ENCODE data around the gene PHF3. TPM values are rescaled to one million over a fixed set of nuclear protein-coding genes. Genes with fewer than 3 reads are reported as not detected.
"Not testable (repeated sequence)": the region's sequence is repeated elsewhere in the genome, so short reads cannot be mapped to it uniquely, and the experiment has no call there.

The PHF3 gene
- total RNA-seq, 1 experiment from 2014 or later, result 40.0 TPM

GRCh38 chr6:63734923-63735322, 99.3 kb downstream of the PHF3 start:
- no peak for DNase-seq (ENCODE audit: low read depth, low spot score)
- ATAC-seq, result no peak

GRCh38 chr6:63738190-63738589, 102.6 kb downstream of the PHF3 start:
- H3K27ac ChIP-seq (ENCODE audit: low read length); ATAC-seq; H3K4me3 ChIP-seq (ENCODE audit: low read depth in 2 of 2, low read length in 2 of 2); H3K9me3 ChIP-seq (ENCODE audit: control insufficient read depth, insufficient read depth, low read depth, low read length); BruUV-seq (replicated peaks); intact Hi-C loops (cut with micrococcal nuclease; ENCODE audit: unreplicated experiment); H3K4me1 ChIP-seq (ENCODE audit: control insufficient read depth, insufficient read depth, low read length); H3K27me3 ChIP-seq (ENCODE audit: control insufficient read depth, insufficient read depth, low read length); H3K36me3 ChIP-seq (ENCODE audit: control insufficient read depth, insufficient read depth, low read length); POLR2A ChIA-PET; in situ Hi-C loops (cut with HindIII; ENCODE audit: low pct_unique_long_range_greater_than_20kb, low sequenced_read_pairs); DNase-seq (ENCODE audit: low read depth, low spot score); CTCF ChIA-PET: not testable (repeated sequence)

More at GRCh38 chr6:63734923-63735322, 99.3 kb downstream of the PHF3 start:
- Histone ChIP-seq H3K9me3 (ENCODE audit: control insufficient read depth, insufficient read depth, low read depth, low read length) (no peaks in the 10 kb centered on the region), H3K27me3 (ENCODE audit: control insufficient read depth, insufficient read depth, low read length) (no peaks in the 10 kb centered on the region), H3K36me3 (ENCODE audit: control insufficient read depth, insufficient read depth, low read length) (no peaks in the 10 kb centered on the region), H3K27ac (ENCODE audit: low read length) (no peak overlapping the region), H3K4me3 (ENCODE audit: low read depth in 2 of 2, low read length in 2 of 2) (no peak overlapping the region), H3K4me1 (ENCODE audit: control insufficient read depth, insufficient read depth, low read length) (no peaks in the 10 kb centered on the region)
- in situ Hi-C loops (cut with HindIII; ENCODE audit: low pct_unique_long_range_greater_than_20kb, low sequenced_read_pairs), result no loop called here
- TF ChIP-seq SIN3A (IDR thresholded peaks at IDR 0.05; ENCODE audit: borderline replicate concordance, insufficient read depth, low read depth, low read length), result no peak
- TF ChIP-seq TCF7L2 (IDR thresholded peaks at IDR 0.05; ENCODE audit: low read depth, low read length), result no peak
- no peak for TF ChIP-seq REST (IDR thresholded peaks at IDR 0.05; ENCODE audit: insufficient read depth in 1 of 2, low read depth in 2 of 2, low read length in 1 of 2)
- TF ChIP-seq POLR2AphosphoS5 (IDR thresholded peaks at IDR 0.05; ENCODE audit: low read depth, low read length), result no peak
- TF ChIP-seq CTCF (IDR thresholded peaks at IDR 0.05), result no peak
- intact Hi-C loops (cut with micrococcal nuclease; ENCODE audit: unreplicated experiment), result no loop called here
- ChIA-PET POLR2A (no interaction called here), CTCF (no interaction called here)
- BruUV-seq (replicated peaks), result no TSS peak

- in situ Hi-C loops (cut with HindIII; ENCODE audit: low pct_unique_long_range_greater_than_20kb, low sequenced_read_pairs), result no loop called here
- no peak for TF ChIP-seq REST (IDR thresholded peaks at IDR 0.05; ENCODE audit: insufficient read depth in 1 of 2, low read depth in 2 of 2, low read length in 1 of 2)
- TF ChIP-seq SIN3A (IDR thresholded peaks at IDR 0.05; ENCODE audit: borderline replicate concordance, insufficient read depth, low read depth, low read length), result no peak
- TF ChIP-seq TCF7L2 (IDR thresholded peaks at IDR 0.05; ENCODE audit: low read depth, low read length), result no peak
- no peak for TF ChIP-seq CTCF (IDR thresholded peaks at IDR 0.05)
- no peak for TF ChIP-seq POLR2AphosphoS5 (IDR thresholded peaks at IDR 0.05; ENCODE audit: low read depth, low read length)
- ATAC-seq (no peak), DNase-seq (ENCODE audit: low read depth, low spot score) (no peak)
- Histone ChIP-seq H3K4me1 (ENCODE audit: control insufficient read depth, insufficient read depth, low read length) (no peaks in the 10 kb centered on the region), H3K4me3 (ENCODE audit: low read depth in 2 of 2, low read length in 2 of 2) (no peak overlapping the region), H3K36me3 (ENCODE audit: control insufficient read depth, insufficient read depth, low read length) (no peaks in the 10 kb centered on the region), H3K27me3 (ENCODE audit: control insufficient read depth, insufficient read depth, low read length) (peaks cover 5% of the 10 kb centered on the region; the same call in 1 of the 2 replicates), H3K27ac (ENCODE audit: low read length) (no peak overlapping the region), H3K9me3 (ENCODE audit: control insufficient read depth, insufficient read depth, low read depth, low read length) (no peaks in the 10 kb centered on the region)
- no TSS peak for BruUV-seq (replicated peaks)
- ChIA-PET POLR2A (no interaction called here), CTCF (interaction anchor here (0.6 kb wide), 1 partner anchor 26 kb away, joined by 3 read pairs; no protein-coding TSS in a partner anchor)
- intact Hi-C loops (cut with micrococcal nuclease; ENCODE audit: unreplicated experiment), result no loop called here
These were observed 103.6 kb downstream of the PHF3 start for GRCh38 chr6:63739094-63739687.
